DMS53 treated with DMSO at 0.1 percent for 48 hours (cell line): ENCODE measurements around the gene FTSJ1.
A peak's percentile ranks its signal among the peaks of the same experiment; 100 is the strongest.
"Not testable (repeated sequence)": the region's sequence is repeated elsewhere in the genome, so short reads cannot be mapped to it uniquely, and the experiment has no call there.

Source experiments
- DNase-seq: peaks from one replicate; lab custom pipeline; 2025; ENCODE audit not compliant: unreplicated experiment; lab: John Stamatoyannopoulos, UW

The FTSJ1 gene

DNA sequence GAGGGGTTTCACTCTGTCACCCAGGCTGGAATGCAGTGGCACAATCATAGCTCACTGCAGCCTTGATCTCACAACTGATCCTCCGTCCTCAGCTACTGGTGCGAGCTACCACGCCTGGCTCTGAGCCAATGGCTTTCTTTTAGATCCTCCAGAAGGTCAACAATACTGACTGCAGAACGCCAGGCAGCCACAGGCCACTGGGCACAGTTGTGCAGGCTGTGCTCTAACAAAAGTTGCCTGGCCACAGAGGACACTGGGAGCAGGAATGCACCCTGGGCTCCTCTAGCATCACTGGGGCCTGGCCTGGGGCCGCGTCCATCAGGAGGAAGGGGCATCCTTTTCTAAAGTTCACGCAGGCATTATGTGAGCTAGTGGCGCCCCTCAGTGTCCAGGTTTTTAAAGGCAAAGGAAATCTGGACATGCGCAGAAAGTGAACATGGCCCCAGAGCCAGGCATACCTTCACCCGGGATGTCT, 17.9 kb downstream of the FTSJ1 start:
- DNase-seq, result peak; percentile 71

GRCh38 chrX:48496660-48497059, 20.7 kb downstream of the FTSJ1 start:
- no peak for DNase-seq

DNA sequence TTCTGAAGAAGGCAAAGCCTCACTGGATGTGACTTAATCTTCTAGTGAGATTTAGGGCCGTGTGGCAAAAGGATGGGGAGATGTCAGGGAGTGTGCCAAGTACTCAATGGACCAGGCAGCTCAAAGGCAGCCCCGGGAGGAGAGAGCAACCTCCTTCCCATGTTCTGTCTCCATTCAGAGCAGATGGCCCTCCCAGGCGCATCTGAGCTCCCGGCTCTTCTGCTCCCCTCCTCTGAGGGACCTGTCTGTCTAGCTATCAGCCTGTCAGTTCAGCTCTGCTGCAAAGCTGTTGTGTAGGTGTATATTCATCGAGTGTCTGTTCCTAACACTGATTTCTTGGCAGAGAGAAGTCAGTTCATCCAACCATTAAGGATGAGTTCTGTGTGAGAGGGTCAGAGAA, 21.9 kb downstream of the FTSJ1 start:
- DNase-seq, result no peak

GRCh38 chrX:48498374-48498809, 22.4 kb downstream of the FTSJ1 start:
- peak; percentile 43 for DNase-seq

GRCh38 chrX:48504261-48504660, 28.3 kb downstream of the FTSJ1 start:
- DNase-seq, result no peak

DNA sequence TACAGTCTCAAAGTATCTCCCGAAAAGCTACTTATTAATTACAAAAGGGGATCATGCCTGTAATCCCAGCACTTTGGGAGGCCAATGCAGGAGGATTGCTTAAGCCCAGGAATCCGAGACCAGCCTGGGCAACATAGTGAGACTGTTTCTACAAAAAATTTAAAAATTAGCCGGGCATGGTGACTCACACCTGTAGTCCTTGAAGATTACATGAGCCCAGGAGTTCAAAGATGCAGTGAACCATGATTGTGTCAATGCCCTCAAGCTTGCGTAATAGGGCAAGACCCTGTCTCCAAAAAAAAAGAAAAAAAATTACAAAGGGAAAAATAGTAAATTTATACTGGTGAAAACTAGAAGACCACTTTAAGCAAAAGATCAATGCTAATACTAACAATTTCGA, 29.5 kb downstream of the FTSJ1 start:
- DNase-seq, result no peak

GRCh38 chrX:48507246-48507645, 31.2 kb downstream of the FTSJ1 start:
- DNase-seq, result no peak

GRCh38 chrX:48508400-48509244, 32.6 kb downstream of the FTSJ1 start, which contains the start of gene PORCN:
Gene PORCN (plus strand): TSS chrX:48508992. CDS start chrX:48509821, 829 bp downstream.
- peak; percentile 26 for DNase-seq

DNA sequence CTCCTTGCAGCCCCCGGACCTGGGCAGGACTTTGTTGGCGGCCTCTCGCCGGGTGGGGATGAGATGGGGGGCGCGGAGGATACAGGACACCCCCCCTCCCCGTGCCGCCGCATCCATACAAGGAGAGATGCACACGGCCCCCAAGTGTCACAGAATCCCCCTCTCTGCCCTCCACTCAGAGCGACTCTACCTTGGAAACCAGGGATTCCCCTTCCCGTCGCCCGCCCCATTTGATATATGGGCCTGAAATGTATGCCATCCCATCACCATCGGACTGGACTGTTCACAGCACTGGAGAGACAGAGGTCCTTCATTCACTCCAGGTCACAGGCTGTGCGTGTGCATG, 33.2 kb downstream of the FTSJ1 start:
- DNase-seq, result no peak

- DNase-seq, result no peak
Observed at GRCh38 chrX:48509619-48510018, 33.6 kb downstream of the FTSJ1 start.

GRCh38 chrX:48511560-48511959, 35.6 kb downstream of the FTSJ1 start:
- no peak for DNase-seq

GRCh38 chrX:48512371-48512935, 36.5 kb downstream of the FTSJ1 start:
- no peak for DNase-seq

GRCh38 chrX:48513670-48514069, 37.7 kb downstream of the FTSJ1 start:
- DNase-seq, result no peak

GRCh38 chrX:48514126-48514806, 38.3 kb downstream of the FTSJ1 start:
- no peak for DNase-seq

DNA sequence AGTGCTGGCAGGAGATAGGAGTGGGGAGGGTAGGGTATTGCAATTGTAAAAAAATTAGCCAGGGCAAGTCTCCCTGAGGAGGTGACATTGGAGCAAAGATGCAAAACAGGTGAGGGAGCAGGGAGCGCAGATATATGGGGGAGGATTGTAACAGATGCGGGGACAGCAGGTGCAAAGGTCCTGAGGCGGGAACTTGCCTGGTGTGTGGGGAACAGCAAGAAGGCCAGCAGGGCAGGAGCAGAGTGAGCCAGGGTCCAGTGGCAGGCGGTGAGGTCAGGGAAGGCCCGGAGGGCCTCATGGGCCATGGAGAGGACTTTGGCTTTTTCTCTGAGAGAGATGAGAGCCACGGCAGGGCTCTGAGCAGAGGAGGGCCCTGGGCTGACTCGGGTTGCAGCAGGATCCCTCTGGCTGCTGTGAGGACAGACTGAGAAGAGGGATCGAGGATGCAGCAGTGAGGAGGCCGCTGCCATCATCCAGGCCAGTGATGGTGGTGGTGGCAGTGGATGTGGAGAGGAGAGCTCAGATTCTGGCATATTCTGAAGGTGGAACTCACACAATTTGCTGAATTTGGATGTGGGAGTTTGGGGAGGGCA, 39.0 kb downstream of the FTSJ1 start:
- no peak for DNase-seq

- no peak for DNase-seq
Observed at GRCh38 chrX:48515842-48516241, 39.8 kb downstream of the FTSJ1 start.

DNA sequence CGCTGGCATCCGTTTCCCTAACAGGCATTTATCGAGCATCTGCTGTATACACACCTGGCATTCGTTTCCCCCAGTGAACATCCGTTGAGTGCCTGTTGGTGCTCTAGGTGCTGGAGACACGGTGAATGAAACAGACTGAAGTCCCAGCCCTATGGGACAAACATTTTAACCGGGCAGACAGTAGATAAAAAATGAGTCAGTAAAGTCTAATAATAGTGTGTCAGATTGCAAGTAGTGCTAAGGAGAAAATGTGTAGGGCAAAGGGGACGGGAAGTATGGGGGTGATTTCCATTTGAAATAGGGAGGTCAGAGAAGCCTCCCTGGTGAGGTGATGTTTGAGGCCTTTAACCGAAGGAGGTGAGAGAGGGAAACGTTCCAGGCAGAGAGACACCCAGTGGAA, 40.3 kb downstream of the FTSJ1 start:
- no peak for DNase-seq

DNA sequence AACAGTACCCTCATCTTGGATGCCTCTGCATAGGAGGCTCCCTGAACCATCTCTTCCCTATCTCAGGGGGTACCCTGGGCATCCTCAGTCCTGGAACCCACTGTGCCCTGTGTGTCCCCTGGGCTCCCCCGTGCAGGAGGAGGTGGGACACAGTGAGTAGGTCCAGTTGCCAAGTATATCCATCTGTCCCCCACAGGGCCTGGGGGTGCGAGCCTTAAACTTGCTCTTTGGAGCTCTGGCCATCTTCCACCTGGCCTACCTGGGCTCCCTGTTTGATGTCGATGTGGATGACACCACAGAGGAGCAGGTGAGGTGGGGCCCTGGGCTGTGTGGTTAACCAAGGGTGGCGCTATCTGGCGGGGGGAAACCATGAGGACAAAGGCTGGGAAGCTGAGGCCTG, 41.0 kb downstream of the FTSJ1 start:
- DNase-seq, result no peak

DNA sequence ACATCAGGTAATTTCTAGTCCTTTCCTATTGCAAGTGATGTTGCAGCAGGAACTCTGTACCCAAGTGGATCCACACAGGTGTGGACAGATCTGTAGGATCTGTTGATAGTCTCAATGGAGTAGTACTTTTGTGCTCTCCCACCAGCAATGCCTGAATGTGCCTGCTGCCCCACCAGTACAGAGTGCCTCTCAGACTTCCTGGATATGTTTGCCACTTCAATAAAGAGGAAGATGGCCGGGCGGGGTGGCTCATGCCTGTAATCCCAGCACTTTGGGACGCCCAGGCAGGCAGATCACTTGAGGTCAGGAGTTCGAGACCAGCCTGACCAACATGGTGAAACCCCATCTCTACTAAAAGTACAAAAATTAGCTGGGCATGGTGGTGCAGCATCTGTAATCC, 43.5 kb downstream of the FTSJ1 start:
- not testable (repeated sequence) for DNase-seq

- DNase-seq, result no peak
Observed at GRCh38 chrX:48520455-48520854, 44.5 kb downstream of the FTSJ1 start.

DNA sequence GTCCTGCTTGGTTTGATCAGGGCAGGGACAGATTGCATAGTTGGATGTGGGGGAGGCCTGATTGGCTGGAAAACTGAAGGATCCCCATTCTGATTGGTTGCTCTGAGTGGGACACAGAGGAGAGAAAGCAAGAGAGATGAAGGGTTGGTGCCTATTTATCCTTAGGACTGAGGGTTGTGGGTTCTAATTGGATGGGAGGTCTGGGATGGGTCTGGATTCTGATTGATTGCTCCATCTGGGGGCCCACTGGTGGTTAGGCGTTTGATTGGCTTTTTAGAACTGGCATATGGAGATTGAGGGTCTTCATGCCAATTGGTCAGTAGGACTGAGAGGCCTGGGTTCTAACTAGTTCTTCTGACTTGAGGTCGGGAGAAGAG, 45.0 kb downstream of the FTSJ1 start:
- no peak for DNase-seq
